HG03196 (cell line): ENCODE data around the gene LSG1.
"Not testable (repeated sequence)": the region's sequence is repeated elsewhere in the genome, so short reads cannot be mapped to it uniquely, and the experiment has no call there.

Experiments used
- ATAC-seq: cut with Tn5 transposase; IDR thresholded peaks from one replicate; pipeline ENCODE4 v1.9.1; 2021; ENCODE audit not compliant: unreplicated experiment

The LSG1 gene

DNA sequence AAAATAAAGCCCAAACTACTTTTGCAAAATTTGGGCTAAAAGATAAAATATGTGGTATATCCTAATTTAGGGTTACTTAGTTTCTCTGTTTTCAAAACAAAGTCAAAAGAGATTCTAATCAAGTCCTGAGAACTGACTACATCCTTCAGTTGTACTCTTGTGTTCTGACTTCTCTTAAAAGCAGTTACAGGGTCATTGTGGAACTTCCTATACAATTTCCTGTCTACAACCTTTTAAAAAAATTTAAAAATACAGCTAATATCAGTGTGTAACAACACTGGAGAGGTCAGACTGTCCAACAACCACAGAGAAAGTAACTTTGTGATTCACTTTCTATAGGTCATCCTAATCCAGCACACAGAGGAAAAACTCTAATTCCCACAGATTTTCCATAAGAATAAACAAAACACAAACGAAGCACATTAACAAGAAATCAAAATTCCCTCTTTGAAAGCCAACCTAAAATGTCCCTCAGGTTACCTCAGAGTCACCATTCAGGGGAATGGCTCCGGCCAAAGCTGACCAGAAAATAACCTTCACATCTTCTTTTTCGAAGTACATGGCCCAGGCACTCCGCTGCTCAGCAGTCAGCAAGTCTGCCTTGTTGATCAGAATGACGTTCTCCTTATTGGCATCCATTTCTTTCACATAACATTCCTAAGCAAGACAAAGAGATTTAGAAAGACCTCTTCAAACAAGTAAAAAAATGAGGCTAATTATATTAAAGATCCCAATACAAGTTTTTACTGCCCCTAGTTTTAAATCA, 13.3 kb downstream of the LSG1 start:
- ATAC-seq: no peak

- no peak for ATAC-seq
Measured at GRCh38 chr3:194657439-194657838, 14.6 kb downstream of the LSG1 start.

DNA sequence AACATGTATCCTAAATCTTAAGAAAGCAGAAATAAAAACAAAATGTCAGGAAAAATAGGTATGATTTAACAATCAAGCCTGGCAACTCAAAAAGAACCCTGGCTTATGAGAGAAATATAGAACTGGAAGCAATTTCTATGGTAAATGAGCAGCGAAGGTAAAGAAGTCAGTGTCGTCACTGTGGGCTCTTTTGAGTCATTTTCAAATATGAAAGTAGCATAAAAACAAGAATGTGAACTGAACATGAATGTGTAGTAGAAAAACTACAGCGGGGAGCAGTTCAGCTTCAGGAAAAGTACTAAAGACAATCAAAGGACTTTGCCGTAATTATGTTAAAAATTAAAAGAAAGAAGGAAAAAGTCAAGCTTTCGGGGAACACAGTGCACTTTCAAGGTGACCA, 17.5 kb downstream of the LSG1 start:
- ATAC-seq: peak; percentile 67

GRCh38 chr3:194647747-194648146, 24.2 kb downstream of the LSG1 start:
- no peak for ATAC-seq

GRCh38 chr3:194642769-194643168, 29.2 kb downstream of the LSG1 start:
- no peak for ATAC-seq

DNA sequence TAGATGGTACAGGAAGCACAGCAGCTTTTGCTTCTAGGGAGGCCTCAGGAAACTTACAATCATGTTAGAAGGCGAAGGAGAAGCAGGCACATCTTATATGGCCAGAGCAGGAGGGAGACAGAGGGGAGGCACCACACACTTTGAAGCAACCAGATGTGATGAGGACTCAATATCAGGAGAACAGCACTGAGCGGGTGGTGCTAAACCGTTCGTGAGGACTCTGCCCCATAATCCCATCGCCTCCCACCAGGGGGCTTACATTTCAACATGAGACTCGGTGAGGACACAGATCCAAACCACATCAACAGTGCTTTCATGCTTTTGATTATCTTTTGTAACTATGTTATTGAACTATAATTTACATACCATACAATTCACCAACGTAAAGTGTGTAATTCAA, 31.2 kb downstream of the LSG1 start:
- ATAC-seq: no peak

DNA sequence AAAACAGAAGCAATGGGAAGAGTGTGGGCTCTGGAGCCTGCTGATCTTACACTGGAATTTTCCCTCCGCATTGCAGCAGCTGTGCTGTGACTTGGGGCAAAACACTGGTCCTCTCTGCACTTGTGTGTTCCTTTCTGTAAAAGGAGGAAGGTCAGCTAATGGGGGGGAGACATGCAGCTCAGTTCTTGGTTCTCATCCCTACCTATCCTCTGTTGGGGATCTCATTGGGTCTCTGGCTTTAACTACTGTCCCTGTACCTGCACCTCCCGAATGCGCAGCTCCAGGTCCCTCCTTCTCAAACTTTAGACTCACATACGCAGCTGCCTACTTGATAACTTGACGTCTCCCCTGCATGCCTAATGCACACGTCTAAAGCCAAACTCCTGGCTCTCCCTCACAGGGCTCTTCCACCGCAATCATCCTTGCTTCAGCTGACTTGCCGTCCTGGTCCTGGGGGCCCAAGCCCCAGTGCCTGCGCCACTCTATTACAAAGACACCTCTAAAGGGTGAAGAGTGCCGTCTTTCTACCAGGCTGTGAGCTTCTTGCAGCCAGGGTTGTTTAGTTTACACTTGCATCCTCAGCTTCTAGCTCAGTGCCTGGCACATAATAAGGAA, 32.9 kb downstream of the LSG1 start:
- no peak for ATAC-seq

GRCh38 chr3:194637541-194638400, 34.2 kb downstream of the LSG1 start:
- no peak for ATAC-seq

DNA sequence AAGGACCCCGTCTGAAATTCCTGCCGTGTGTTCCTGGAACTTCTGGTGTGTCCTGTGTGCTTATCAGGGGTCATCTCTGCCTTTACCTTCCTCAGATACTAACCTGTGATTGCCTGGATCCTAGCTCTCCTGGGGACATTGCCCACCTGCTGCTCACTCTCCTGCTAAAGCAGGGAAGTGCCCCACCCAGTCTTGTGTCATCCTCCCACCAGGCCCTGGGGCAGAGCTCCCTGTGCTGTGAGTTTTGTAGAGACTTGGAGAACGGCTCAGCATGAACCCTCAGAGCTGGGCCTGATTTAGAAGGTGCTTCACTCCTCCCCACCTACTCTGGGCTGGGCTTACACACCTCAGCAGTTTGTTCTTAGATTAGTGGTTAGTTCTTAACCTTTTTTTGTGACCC, 34.9 kb downstream of the LSG1 start:
- ATAC-seq: no peak

DNA sequence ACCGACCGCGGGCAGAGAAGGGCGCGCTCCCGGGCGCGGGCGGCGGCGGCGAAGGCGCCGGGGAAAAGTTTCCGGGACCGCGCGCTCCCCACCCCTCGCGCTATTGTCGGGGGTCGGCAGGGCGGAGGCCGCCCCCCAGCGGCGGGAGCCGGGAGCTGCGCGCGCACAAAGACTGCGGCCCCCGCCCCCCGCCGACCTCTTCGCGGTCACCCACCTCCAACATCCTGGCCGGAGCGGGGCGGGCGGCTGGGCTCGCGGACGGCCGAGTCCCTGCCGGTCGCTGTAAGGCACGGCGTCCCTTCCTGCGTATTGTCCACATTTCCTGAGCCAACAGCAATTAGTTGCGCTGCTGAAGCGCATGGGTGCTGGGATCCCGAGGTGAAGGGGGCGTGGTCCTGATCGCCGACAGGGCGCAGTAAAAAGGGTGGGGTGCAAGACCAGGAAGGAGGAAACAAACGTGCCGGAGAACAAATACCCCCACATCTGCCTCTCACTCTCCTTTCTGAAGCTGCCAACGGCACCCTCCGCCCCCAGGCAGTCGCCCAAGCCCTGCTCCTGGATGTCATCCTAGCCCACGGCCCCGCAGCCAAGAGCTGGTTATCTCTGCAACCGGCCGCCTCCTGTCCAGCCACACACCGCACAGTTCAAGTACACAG, 38.5 kb downstream of the LSG1 start, which contains the start of gene TMEM44:
TMEM44 (minus strand) TSS at position 71 of the 656 bp plus-strand sequence. CDS start 204 bp downstream, outside the sequence.
- peak; percentile 86 for ATAC-seq

GRCh38 chr3:194632809-194633348, 39.1 kb downstream of the LSG1 start:
- ATAC-seq: no peak

DNA sequence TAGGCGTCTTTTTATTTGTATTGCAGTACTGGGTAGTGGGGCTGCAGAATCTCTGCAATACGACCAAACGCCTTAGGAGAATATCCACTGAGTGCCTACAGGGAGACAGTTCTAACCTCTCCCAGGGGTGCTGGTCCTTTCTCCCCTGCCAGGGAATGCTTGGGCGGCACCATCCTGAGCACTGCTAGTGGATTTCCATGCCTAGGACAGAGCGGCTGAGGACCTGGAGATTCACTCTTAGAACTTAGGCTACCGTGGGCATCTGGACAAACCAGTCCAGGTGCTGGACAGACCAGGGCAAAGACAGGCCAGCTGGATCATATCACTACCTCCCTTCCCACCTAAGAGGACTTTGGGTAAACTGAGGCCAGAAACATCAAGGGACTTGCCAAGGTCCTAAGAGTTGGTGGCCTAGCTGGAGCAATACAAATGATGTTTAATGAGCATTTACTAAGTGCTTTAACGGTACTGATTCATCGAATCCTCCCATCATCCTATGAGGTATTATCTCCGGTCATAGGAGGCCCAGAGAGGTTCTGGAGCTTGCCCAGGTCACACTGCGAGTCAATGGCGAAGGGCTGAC, 39.7 kb downstream of the LSG1 start:
- ATAC-seq: no peak

GRCh38 chr3:194631696-194632095, 40.3 kb downstream of the LSG1 start:
- ATAC-seq: no peak

DNA sequence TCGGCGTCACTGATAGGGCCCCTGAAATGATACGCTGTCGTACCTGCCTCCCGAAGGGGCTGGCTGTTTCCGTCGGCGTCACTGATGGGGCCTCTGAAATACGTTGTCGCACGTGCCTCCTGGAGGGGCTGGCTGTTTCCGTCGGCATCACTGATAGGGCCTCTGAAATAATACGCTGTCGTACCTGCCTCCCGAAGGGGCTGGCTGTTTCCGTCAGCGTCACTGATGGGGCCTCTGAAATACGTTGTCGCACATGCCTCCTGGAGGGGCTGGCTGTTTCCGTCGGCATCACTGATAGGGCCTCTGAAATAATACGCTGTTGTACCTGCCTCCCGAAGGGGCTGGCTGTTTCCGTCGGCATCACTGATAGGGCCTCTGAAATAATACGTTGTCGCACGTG, 41.3 kb downstream of the LSG1 start:
- ATAC-seq: not testable (repeated sequence)

- ATAC-seq: no peak
Measured at GRCh38 chr3:194624956-194625355, 47.0 kb downstream of the LSG1 start.

GRCh38 chr3:194623449-194624290, 48.3 kb downstream of the LSG1 start:
- no peak for ATAC-seq

GRCh38 chr3:194622621-194623340, 49.2 kb downstream of the LSG1 start:
- ATAC-seq: no peak

GRCh38 chr3:194621947-194622346, 50.0 kb downstream of the LSG1 start:
- ATAC-seq: no peak

DNA sequence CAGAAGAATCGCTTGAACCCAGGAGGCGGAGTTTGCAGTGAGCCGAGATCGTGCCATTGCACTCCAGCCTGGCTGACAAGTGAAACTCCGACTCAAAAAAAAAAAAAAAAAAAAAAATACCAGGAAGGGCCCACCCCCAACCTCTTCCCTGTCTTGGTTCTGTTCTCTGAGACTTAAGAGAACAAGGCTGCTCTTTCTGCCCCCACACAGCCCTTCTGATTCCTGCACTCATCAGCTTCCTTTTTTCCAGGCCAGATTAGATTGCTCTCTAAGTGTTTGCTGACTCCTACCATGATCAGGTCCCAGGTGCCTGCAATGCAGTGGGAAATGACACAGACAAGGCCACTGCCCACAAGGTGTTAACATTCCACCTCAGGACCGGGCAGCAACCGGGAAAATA, 51.8 kb downstream of the LSG1 start:
- ATAC-seq: no peak
